NCI-H187 (cell line): ENCODE measurements around the gene TLE7.

Experiments
- DNase-seq, 2 experiments: peaks; one replicate each; lab custom pipeline; 2025; lab: John Stamatoyannopoulos, UW

The TLE7 gene

DNA sequence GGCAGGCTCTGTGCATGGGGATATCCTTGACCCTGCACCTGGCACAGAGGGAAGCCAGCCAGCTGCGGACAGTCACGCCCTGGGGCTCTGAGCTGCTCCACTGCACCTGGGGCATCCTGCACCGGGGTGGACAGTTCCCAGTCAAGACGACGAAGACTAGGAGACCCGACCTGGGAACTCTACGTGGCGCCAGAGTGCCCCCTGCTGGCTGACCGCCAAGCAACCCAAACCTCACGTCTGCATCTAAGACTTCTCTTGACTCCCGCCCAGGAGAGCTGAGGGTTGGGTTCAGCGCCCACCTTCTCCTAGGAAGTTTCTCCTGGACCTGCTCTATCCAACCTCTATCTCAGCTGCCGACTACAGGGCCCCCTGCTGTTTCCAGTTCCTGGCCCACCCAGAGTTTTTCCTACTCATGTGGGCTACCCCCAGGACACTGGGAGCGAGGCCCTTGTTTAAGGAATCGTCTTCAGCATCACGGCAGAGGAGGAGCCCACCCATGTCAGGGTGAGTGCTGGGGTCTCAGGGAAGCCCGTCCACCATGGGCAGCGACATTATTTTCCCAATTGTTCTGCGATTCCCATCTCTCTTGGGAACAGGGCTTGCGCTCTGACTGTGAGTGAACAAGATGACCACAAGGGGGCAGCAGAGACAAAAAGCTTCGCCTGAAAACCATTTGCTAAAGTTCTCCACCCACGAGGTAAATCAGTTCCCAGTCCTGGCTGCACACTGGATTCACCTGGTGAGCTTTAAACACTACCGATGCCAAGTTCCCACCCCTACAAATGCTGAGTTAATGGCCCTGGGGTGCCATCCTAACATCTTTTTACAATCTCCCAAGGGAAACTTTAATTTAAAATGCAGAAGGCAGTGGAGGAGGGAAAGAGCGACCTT lies 29.3 kb downstream of the TLE7 start:
- peak; percentile 13 to 18 for DNase-seq

DNA sequence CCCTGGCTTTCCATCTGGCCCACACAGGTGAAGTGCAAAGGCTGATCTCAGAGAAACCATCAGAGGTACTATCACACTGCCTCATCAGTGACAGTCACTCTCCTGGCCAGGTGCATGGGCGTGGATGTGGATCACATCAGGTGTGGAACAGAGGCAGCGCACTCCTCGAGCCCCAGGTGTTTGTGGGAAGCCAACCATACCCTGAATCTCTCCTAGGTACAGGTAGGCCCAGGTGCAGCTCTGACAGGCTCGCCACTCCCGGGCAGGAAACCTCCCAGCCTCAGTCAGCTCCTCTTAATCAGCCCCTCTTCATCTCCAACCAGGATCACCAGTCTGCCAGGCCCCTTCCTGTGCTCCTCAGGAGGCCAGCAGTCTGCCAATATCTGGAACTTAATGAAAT lies 31.7 kb downstream of the TLE7 start:
- DNase-seq: no peak

DNA sequence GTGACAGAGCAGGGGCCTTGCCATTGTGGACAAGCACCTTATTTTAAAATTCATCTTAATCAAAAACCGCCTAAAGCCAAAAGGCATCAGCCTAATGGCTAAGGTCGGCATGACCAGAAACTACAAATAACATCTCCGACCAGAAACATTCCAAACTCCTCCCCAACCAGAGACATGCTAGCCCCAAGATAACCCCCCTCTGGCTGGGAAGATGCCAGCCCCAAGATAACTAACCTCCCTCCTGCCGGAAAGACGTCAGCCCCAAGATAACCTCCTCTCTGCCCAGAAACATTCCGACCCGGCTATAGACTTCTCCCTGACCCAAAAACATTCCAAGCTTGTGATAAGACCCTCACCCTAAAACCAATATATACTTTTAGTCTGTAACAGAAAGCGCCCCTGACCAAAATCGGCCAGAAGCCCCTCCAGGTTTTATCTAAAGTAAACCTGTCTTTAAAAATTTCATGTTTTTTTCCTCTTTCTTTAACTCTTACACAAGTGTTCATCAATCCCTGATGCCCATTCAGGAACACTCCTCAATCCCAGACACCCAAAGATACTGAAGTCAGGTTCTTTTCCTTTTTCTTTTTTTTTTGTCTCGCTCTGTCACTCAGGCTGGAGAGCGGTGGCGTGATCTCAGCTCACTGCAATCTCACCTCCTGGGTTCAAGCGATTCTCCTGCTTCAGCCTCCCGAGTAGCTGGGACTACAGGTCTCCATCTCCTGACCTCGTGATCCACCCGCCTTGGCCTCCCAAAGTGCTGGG lies 32.7 kb downstream of the TLE7 start:
- no peak for DNase-seq

DNA sequence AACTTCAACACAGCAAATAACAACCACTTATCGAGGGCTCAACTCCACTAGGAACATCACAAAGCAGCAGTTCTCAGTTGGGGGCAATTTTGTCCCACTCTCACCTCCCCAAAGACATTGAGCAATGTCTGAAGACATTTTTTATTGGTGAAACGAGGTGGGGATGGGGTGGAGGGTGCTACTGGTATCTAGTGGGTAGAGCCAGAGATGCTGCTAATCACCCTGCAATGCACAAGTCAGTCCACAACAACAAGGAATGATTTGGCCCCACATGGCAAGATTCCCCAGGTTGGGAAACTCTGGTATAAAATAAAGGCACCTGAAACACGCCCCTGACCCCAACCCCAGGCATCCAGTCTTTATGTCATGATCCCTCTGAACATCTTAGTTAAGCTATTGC lies 33.3 kb downstream of the TLE7 start:
- no peak for DNase-seq

DNA sequence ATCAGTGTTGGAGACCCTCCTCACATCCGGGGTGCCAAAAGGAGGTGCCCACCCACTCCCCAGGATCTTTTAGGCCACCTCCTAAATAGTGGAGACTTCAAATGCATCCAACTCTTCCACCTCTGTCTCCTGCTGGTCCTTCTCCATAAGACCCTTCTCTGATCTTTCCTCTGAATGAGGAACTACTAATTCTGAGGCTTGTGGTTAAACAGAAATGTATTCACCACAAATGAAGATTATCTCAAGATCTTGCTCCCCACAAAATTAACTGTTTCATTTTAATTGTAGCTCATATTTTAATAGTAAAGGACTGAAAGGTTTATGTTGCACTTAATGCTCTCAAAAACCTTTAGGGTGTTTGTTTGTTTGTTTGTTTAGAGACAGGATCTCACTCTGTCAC lies 34.1 kb downstream of the TLE7 start:
- DNase-seq: no peak

DNA sequence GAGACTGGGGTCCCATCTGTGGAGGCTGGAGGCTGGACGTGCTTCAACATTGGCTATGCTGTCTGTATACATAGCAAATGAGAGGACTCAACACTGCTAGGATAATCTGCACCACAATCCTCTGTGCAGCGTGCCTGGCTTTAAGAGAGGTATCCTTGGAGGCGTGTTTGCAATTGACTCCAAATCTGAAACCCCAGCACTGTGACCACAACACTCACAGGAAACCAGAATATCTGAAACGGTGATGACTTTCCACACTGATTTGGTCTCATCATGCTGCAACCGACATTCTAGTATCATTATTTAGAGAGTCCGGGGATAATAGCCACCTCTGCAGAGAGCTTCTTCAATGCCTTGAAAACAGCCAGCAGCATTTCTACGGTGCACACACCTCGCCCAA lies 35.1 kb downstream of the TLE7 start:
- DNase-seq: no peak

DNA sequence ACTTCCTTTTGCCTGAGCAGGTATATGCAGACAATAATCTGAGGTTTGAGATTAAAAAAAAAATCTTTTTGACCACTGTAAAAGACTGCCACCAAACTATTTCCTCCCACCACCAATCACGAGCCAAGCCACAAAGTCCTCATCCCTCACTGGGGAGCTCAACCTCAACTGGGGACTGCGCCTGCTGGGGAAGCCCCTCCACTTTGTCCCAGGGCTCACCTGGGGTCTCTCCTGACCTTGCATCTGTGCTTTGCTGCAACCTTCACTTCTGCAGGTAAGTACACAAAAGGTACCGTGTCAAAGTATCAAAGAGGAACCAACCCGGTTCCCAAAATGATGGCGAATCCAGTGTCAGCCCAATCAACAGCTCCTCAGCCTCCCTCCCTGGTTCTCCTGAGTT lies 35.5 kb downstream of the TLE7 start:
- no peak for DNase-seq

DNA sequence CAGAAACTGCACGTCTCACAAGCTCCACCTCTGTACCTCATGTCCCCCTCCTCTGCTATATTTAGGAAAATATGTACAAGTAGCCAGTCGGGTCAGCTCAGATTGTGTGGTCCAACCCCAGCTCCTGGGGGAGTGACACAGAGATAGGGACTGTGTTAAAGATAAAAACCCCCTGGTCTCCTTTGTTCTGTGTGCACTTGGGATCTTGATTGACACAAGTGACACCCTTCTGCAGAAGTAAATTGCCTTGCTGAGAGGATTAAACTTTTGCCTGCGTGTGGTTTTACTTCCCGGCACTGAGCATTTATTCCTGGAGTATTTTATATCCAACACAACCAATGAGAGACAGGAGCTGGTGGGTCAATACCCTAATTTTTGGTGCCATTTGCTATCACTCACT lies 37.5 kb downstream of the TLE7 start:
- DNase-seq: no peak

DNA sequence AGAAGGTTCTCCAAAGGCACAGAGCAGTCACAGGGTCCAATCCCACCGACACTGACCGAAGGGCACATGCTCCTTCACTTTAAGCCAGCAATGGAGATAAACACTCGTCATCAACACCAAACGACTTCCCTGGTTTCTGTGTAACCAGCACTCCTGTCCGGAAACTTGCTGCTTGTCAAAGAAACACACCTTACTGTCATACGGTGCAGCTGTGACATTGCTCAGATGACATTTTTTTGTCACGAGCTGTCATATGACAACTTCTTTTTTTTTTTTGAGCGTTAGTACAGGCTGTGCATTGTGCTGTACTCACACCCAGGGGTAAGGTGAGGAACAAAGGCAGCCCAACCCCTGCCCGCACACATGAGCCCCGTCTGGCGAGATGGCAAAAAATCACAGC lies 39.2 kb downstream of the TLE7 start:
- DNase-seq: no peak

DNA sequence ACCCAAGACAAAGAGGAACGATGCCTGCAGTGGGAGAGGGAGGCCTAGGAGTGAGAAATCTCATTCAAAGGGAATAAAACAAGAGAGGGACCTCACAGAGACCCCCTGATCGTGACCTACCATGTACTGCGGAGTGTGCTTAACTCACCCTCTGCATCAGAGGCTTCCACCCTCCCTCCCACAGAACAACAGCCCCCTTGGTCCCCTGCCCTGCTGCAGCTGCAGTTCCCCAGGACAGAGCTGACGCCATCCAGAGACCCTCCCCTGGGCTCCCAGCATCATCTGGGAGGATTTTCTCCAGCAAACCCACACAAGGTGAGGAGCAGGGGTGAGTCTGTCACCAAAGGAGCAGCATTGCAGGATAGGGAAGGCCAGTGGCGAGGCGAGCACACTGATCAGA lies 39.8 kb downstream of the TLE7 start:
- no peak for DNase-seq

DNA sequence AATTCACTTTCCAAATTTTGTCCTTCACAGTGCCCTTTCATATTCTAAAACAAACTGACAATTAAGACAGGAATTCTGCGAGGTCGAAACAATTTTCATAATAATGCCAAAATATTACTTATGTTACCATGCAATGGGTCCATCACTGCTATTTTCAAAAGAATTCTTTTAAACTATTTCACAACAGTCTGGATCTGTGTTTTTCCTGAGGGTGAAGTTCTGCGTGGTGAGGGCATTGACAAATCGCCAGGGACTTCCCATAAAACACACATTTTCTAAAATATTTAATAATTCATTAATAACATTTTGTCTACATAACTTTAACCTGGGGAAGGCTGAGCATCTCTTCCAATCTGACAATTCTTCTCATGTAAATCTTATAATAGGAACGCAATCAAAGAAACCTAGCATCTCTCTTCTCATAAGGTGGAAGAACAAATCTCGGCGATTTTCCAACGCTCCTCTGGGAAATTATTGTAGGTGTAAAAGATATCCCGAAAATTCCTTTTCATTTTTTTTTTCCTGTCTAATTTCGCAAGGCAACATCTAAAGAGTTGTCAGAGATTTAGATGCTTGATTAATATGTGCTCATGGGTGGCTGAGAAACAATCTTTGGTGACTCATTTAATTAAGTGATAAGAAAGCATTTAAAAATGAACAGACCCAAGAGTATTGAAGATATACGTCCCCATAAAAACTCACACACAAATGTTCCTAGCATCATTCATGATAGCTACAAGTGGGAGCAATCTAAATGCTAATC lies 41.9 kb downstream of the TLE7 start:
- no peak for DNase-seq

DNA sequence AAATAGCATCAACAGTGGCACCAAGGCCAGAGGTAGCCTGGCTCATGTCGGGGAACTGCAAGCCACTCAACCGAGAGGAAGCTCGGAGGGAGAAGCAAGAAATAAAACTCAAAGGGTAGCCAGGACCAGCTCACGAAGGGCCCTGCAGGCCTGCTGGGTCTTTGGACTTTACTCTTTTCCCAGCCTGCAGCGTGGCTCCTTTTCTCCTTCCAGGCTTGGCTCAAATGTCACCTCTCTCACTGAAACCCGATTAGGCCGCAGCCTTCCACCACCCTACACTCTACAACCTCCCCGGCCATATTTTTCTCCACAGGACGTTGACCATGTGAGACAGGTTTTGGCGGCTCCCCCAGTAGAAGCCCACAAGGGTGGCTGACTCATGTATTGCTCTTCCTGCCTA lies 45.3 kb downstream of the TLE7 start:
- no peak for DNase-seq

DNA sequence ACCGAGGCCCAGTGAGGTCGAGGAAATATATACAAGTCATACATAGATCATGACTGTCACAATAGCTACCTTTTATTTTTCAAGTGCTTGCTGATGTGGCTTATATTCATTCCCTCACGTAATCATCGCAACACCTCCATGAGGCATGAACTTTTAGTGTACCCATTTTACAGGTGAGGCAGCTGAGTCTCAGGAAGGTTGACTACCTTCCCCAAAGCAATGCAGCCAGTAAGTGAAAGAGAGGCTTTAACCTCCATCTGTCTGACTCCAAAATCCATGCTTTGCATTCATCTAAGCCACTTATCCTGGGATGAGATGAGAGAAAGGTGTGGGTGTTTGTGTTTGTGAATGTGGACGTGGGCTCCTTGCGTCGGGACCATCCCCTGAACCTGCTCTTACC lies 52.5 kb downstream of the TLE7 start:
- DNase-seq: no peak

DNA sequence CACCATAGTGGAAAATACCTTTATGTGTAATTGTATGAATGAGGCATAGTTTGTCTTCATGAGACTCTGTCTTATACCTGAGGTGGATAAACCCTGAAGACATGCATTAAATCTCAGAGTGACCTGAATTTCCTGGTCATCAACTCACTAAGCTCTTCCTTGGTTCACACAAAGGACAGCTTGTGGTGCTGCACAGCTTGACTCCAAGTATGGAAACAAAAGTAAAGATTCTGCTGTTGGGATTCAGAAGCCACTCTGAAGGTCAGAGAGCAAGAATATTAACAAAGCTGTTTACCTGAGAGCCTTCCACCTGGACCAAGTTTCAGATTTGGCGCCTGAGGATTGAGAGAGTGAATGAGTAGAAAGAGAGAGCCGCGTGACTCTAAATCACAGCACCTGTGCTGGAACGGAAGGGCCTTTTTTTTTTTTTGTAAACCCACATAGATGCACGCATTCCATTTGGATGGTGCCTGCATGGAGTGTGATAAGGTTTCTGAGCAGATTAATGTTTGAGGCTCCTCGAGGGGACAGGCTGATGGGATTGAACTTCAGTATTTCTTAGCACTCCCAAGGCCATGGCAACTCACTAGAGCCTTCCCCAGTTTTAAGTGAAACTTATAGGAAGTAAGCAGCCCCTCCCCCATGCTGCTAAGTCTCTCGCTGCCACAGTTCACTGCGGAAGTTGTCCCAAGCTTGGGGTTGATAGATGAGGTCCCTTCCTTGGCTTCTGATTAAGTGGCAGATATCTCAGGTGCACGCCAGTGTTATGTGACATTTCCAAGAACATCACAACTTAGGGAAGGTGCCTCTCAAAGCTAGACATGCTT lies 54.6 kb downstream of the TLE7 start:
- DNase-seq: no peak

DNA sequence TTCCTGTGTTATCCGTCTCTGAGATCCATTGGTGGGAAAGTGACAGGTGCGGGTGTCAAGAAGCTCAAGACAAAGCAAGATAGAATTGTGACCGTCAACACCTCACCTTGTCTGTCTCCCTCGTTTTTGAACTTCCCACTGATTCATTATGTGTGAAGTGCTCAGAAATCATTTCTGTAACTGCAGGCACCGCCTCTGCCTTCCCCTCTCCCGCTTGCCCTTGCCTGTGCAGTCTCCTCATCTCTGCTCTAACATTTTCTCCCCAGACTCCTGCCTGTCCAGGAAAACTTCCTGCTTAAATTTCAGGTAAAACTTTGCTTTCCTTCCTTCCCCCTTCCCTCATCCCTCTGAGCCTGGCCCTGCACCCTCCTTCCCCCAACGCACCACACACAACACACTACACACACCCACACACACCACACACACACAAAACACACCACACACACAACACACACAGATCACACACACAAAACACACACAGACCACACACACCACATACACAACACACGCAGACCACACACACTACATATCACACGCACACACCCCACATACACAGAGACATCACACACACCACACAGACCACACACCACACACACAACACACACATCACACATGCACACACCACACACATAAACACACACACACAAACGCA lies 57.7 kb downstream of the TLE7 start:
- no peak for DNase-seq

DNA sequence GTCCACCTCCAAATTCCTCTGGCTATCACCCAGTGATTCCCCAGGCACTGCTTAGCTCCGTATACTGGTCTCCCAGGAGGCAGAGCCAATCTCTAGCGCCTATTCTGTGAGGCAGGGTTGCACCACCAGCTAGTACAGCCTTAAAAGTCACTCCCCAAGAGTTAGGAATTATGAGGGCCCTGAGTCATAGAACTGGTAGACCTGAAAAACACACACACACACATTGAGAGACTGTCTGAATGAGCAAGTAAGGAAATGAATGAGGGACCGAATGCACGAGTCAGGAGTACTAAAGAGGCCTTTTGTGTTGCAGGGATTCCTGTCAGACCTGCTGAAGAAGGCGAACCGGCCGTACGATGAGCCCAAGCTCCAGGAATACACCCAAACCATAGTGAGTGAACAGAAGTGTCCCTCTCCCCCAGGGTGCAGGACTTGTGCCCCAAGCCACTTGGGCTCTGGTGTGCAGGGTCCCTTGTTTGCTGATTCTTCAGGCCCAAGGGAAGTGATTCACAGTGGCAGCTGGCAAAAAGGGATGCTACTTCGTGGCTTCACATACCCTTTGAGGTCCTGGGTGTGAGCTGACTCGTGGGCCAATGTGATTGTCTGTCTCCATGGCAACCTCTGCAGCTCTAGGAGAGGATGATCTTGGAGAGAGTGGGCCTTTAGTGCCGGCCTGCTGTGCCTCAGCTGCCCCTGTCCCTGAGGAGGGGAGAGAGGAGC lies 58.6 kb downstream of the TLE7 start:
- no peak for DNase-seq

DNA sequence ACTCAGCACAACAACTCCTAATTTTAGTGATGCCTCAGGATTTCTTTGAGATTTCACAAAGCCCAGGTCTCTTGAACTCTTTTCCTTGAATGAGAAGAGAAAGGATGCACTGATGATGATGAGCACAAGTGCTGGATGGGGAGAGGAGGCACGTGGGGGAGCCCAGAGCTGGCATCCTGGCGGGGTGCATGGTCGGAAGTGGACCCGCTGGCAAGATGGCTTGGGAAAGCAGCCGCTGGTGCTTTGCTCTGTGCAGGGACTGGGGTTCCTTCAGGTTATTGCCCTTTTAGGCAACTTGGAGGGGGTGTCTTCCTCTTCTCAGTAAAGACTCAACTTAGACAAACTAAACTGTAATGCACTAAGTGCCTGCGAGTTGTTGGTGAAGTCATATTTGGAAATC lies 61.0 kb downstream of the TLE7 start:
- DNase-seq: no peak
